ENCODE results near the gene FAM76A. TPM values are rescaled to one million over a fixed set of nuclear protein-coding genes. Genes with fewer than 3 reads are reported as not detected.
"Not testable (repeated sequence)": the region's sequence is repeated elsewhere in the genome, so short reads cannot be mapped to it uniquely, and the experiment has no call there.

The FAM76A gene
- total RNA-seq (2021), result 15.6 and 17.9 TPM in 2 replicates
- Bru-seq, nascent RNA, result percentile 60 among the genes with signal in this experiment
- percentile 62 among the genes with signal in this experiment for BruChase-seq, experiment 1, labeled RNA remaining after a 2-hour chase
- percentile 62 among the genes with signal in this experiment for BruChase-seq, experiment 2, labeled RNA remaining after a 6-hour chase
- long read RNA-seq, transcript FAM76A-204 (9 exons, 3,567 nt), result major isoform, 5 of 8 reads
- long read RNA-seq, partial matches to known transcripts, result 0 of 8 reads
- long read RNA-seq, other reads (novel, unspliced or antisense), result 1 of 8 reads

DNA sequence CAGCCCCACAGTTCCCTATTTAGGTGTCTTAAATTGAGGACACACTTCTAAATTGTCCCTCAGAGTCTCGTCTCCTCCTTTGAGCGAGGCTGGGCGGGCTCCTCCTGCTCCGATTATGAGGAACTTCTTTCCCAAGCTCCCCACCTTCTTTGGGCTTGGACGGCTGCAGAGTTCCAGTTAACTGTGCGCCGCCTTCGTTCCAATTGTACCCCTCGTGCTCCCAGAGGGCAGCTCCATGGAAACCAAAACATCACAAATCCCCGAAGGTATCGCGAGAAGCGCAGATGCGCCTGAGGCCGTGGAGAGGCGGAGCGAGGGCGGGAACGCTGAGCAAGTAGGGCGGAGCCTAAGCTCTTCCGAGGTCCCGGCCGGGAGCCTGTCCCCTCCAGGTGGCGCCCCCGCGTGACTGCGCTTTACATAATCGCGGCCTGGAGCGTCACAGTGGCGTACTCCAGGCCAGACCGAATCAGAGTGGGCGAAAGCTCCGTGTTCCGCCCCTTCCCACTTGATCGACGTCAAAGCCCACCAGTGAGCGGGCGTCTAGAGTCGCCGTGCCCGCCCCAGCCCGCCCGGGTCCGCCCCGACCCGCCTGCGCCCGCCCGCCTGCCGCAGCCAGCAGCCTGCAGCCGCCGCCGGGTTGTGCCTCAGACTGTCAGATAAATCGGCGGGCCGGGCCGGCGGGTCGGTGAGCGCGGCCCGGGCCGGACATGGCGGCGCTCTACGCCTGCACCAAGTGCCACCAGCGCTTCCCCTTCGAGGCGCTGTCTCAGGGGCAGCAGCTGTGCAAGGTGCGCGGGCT lies at the start of gene FAM76A:
Gene FAM76A (plus strand): TSS at position 588 of the 799 bp plus-strand sequence. CDS start 120 bp downstream, at position 708.
- H3K27me3 ChIP-seq (replicated peaks; ENCODE audit: insufficient read depth, low read depth, low read length, poor library complexity), result no peaks in the 10 kb centered on the region
- peak within 1 kb of the TSS; percentile 88 for H3K27ac ChIP-seq (ENCODE audit: low read depth, low read length, poor library complexity, severe bottlenecking)
- no peaks in the 10 kb centered on the region for H3K36me3 ChIP-seq (ENCODE audit: insufficient read depth, low read length, poor library complexity, severe bottlenecking)
- TF ChIP-seq, protein P1, sequence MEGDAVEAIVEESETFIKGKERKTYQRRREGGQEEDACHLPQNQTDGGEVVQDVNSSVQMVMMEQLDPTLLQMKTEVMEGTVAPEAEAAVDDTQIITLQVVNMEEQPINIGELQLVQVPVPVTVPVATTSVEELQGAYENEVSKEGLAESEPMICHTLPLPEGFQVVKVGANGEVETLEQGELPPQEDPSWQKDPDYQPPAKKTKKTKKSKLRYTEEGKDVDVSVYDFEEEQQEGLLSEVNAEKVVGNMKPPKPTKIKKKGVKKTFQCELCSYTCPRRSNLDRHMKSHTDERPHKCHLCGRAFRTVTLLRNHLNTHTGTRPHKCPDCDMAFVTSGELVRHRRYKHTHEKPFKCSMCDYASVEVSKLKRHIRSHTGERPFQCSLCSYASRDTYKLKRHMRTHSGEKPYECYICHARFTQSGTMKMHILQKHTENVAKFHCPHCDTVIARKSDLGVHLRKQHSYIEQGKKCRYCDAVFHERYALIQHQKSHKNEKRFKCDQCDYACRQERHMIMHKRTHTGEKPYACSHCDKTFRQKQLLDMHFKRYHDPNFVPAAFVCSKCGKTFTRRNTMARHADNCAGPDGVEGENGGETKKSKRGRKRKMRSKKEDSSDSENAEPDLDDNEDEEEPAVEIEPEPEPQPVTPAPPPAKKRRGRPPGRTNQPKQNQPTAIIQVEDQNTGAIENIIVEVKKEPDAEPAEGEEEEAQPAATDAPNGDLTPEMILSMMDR (conservative IDR thresholded peaks at IDR 0.05; ENCODE audit: low read depth, low read length), result peak; percentile 61
- TF ChIP-seq EZH2 (IDR thresholded peaks at IDR 0.05; ENCODE audit: borderline replicate concordance, low read depth, low read length, poor library complexity, severe bottlenecking), result no peak
- peak; percentile 99 for DNase-seq (ENCODE audit: low spot score)
- H3K4me3 ChIP-seq (ENCODE audit: low read depth, low read length, poor library complexity, severe bottlenecking), result peak within 1 kb of the TSS; percentile 99
- no TSS peak for BruUV-seq (replicated peaks)
- ChIA-PET POLR2A (ENCODE audit: low non-redundant PET) (interaction anchor here (0.6 to 1.0 kb wide), 5 partner anchors 47 to 571 kb away, joined by 3 to 9 read pairs (median 5); partner anchors contain the start of genes IFI6, PPP1R8, SLC9A1 and STX12), CTCF (interaction anchor here (0.5 to 1.7 kb wide), 6 partner anchors 22 to 527 kb away, joined by 3 to 11 read pairs (median 6); partner anchors contain the start of genes IFI6 and STX12)
- intact Hi-C loops (cut with micrococcal nuclease; ENCODE audit: unreplicated experiment), result no loop called here
- no peaks in the 10 kb centered on the region for H3K9me3 ChIP-seq (ENCODE audit: low read depth, low read length, poor library complexity, severe bottlenecking)
- H3K4me1 ChIP-seq (ENCODE audit: insufficient read depth, low read length, poor library complexity, severe bottlenecking), result peaks cover 8% of the 10 kb centered on the region

DNA sequence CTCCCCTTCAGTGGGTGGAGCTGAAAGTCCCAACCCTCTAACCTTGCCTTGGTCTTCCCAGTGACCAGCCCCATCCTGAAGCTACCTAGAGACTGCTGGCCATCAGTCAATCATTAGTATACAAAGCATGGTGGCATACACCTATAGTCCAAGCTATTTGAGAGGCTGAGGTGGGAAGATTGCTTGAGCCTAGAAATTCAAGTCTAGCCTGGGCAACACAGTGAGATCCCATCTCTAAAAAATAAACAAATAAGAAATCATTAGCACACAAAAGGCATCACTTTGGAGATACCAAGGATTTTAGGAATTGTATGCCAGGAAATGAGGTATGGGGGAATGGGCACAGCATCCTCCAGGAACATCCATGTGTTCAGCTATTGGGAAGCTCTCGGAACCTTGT lies 49.4 kb upstream of the FAM76A start:
- Histone ChIP-seq H3K4me3 (ENCODE audit: low read depth, low read length, poor library complexity, severe bottlenecking) (no peak overlapping the region), H3K36me3 (ENCODE audit: insufficient read depth, low read length, poor library complexity, severe bottlenecking) (no peaks in the 10 kb centered on the region), H3K27ac (ENCODE audit: low read depth, low read length, poor library complexity, severe bottlenecking) (no peak overlapping the region), H3K9me3 (ENCODE audit: low read depth, low read length, poor library complexity, severe bottlenecking) (peaks cover 8% of the 10 kb centered on the region), H3K27me3 (replicated peaks; ENCODE audit: insufficient read depth, low read depth, low read length, poor library complexity) (no peaks in the 10 kb centered on the region), H3K4me1 (ENCODE audit: insufficient read depth, low read length, poor library complexity, severe bottlenecking) (peaks cover 9% of the 10 kb centered on the region)
- BruUV-seq (replicated peaks), result no TSS peak
- TF ChIP-seq EZH2 (IDR thresholded peaks at IDR 0.05; ENCODE audit: borderline replicate concordance, low read depth, low read length, poor library complexity, severe bottlenecking), result no peak
- TF ChIP-seq, protein P1 (conservative IDR thresholded peaks at IDR 0.05; ENCODE audit: low read depth, low read length), result no peak
- no peak for DNase-seq (ENCODE audit: low spot score)
- ChIA-PET POLR2A (ENCODE audit: low non-redundant PET) (no interaction called here), CTCF (no interaction called here)
- intact Hi-C loops (cut with micrococcal nuclease; ENCODE audit: unreplicated experiment), result no loop called here

DNA sequence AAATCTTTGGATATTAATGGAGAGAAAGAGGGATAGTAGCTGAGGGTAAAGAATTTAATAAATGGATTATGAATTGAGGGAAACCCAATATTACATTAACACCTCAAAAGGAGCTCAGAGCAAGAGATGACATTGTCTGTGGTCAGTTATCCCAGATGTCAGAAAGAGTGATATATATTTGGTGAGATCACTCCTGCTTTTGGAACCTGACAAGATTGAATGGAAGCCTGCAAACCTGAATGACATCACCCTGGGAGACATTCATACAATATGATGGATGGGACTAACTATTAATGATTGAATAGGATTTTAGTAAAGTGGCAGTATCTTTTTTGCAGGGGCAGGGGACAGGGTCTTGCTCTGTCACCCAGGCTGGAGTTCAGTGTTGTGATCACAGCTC lies 47.0 kb upstream of the FAM76A start:
- ChIA-PET CTCF (no interaction called here), POLR2A (ENCODE audit: low non-redundant PET) (no interaction called here)
- Histone ChIP-seq H3K36me3 (ENCODE audit: insufficient read depth, low read length, poor library complexity, severe bottlenecking) (no peaks in the 10 kb centered on the region), H3K4me3 (ENCODE audit: low read depth, low read length, poor library complexity, severe bottlenecking) (no peak overlapping the region), H3K9me3 (ENCODE audit: low read depth, low read length, poor library complexity, severe bottlenecking) (peaks cover 8% of the 10 kb centered on the region), H3K27me3 (replicated peaks; ENCODE audit: insufficient read depth, low read depth, low read length, poor library complexity) (no peaks in the 10 kb centered on the region), H3K4me1 (ENCODE audit: insufficient read depth, low read length, poor library complexity, severe bottlenecking) (no peaks in the 10 kb centered on the region), H3K27ac (ENCODE audit: low read depth, low read length, poor library complexity, severe bottlenecking) (no peak overlapping the region)
- BruUV-seq (replicated peaks), result no TSS peak
- DNase-seq (ENCODE audit: low spot score), result no peak
- intact Hi-C loops (cut with micrococcal nuclease; ENCODE audit: unreplicated experiment), result no loop called here
- TF ChIP-seq, protein P1 (conservative IDR thresholded peaks at IDR 0.05; ENCODE audit: low read depth, low read length), result no peak
- TF ChIP-seq EZH2 (IDR thresholded peaks at IDR 0.05; ENCODE audit: borderline replicate concordance, low read depth, low read length, poor library complexity, severe bottlenecking), result no peak

DNA sequence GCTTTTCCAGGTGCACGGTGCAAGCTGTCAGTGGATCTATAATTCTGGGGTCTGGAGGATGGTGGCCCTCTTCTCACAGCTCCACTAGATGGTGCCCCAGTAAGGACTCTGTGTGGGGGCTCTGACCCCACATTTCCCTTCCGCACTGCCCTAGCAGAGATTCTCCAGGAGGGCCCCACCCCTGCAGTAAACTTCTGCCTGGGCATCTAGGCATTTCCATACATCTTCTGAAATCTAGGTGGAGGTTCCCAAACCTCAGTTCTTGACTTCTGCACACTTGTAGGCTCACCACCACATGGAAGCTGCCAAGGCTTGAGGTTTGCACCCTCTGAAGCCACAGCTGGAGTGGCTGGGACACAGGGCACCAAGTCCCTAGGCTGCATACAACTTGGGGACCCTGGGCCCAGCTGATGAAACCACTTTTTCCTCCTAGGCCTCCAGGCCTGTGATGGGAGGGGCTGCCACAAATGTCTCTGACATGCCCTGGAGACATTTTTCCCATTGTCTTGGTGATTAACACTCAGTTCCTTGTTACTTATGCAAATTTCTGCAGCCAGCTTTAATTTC lies 45.5 kb upstream of the FAM76A start:
- DNase-seq (ENCODE audit: low spot score); BruUV-seq (replicated peaks); H3K27me3 ChIP-seq (replicated peaks; ENCODE audit: insufficient read depth, low read depth, low read length, poor library complexity); H3K4me1 ChIP-seq (ENCODE audit: insufficient read depth, low read length, poor library complexity, severe bottlenecking); H3K27ac ChIP-seq (ENCODE audit: low read depth, low read length, poor library complexity, severe bottlenecking); H3K9me3 ChIP-seq (ENCODE audit: low read depth, low read length, poor library complexity, severe bottlenecking); H3K36me3 ChIP-seq (ENCODE audit: insufficient read depth, low read length, poor library complexity, severe bottlenecking); H3K4me3 ChIP-seq (ENCODE audit: low read depth, low read length, poor library complexity, severe bottlenecking); CTCF ChIA-PET; intact Hi-C loops (cut with micrococcal nuclease; ENCODE audit: unreplicated experiment): not testable (repeated sequence)
- POLR2A ChIA-PET (ENCODE audit: low non-redundant PET), result interaction anchor here (0.6 kb wide), 1 partner anchor 76 kb away, joined by 4 read pairs; the partner anchor contains the start of gene AHDC1

DNA sequence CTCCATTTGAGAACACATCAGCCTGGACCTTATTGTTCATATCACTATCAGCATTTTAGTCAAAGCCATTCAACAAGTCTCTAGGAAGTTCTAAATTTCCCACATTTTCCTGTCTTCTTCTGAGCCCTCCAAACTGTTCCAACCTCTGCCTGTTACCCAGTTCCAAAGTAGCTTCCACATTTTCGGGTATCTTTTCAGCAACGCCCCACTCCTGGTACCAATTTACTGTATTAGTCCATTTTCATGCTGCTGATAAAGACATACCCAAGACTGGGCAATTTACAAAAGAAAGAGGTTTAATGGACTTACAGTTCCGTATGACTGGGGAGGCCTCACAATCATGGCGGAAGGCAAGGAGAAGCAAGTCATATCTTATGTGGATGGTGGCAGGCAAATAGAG lies 44.2 kb upstream of the FAM76A start:
- H3K36me3 ChIP-seq (ENCODE audit: insufficient read depth, low read length, poor library complexity, severe bottlenecking); H3K9me3 ChIP-seq (ENCODE audit: low read depth, low read length, poor library complexity, severe bottlenecking); H3K4me3 ChIP-seq (ENCODE audit: low read depth, low read length, poor library complexity, severe bottlenecking); DNase-seq (ENCODE audit: low spot score); intact Hi-C loops (cut with micrococcal nuclease; ENCODE audit: unreplicated experiment); H3K27ac ChIP-seq (ENCODE audit: low read depth, low read length, poor library complexity, severe bottlenecking); H3K4me1 ChIP-seq (ENCODE audit: insufficient read depth, low read length, poor library complexity, severe bottlenecking); BruUV-seq (replicated peaks); H3K27me3 ChIP-seq (replicated peaks; ENCODE audit: insufficient read depth, low read depth, low read length, poor library complexity); CTCF ChIA-PET; POLR2A ChIA-PET (ENCODE audit: low non-redundant PET): not testable (repeated sequence)
